ENCODE results near the gene BSCL2.
A peak's percentile ranks its signal among the peaks of the same experiment; 100 is the strongest.
"Not testable (repeated sequence)": the region's sequence is repeated elsewhere in the genome, so short reads cannot be mapped to it uniquely, and the experiment has no call there.

BSCL2 gene

GRCh38 chr11:62652161-62653006 lies 54.8 kb downstream of the BSCL2 start:
- DNase-seq = peak; percentile 39

GRCh38 chr11:62650283-62650682 lies 56.9 kb downstream of the BSCL2 start:
- DNase-seq = not testable (repeated sequence)

- no peak for DNase-seq
Measured at GRCh38 chr11:62649486-62649885, 57.7 kb downstream of the BSCL2 start.

GRCh38 chr11:62648967-62649364 lies 58.3 kb downstream of the BSCL2 start:
- no peak for DNase-seq

GRCh38 chr11:62648185-62648966 lies 58.8 kb downstream of the BSCL2 start:
- no peak for DNase-seq

GRCh38 chr11:62647609-62648005 lies 59.6 kb downstream of the BSCL2 start:
- no peak for DNase-seq

GRCh38 chr11:62646825-62647608 lies 60.2 kb downstream of the BSCL2 start:
- no peak for DNase-seq

- peak; percentile 100 for DNase-seq
Measured at GRCh38 chr11:62645946-62646824, 61.0 kb downstream of the BSCL2 start, which contains the start of gene GANAB. GANAB (minus strand) TSS chr11:62646613; CDS start chr11:62646599, 14 bp downstream.

- no peak for DNase-seq
Measured at GRCh38 chr11:62645671-62645945, 61.6 kb downstream of the BSCL2 start.

GRCh38 chr11:62644220-62644619 lies 63.0 kb downstream of the BSCL2 start:
- DNase-seq = no peak

Data from activated CD4-positive, alpha-beta T cell treated with anti-CD3 and anti-CD28 coated beads, Interleukin-2, amount 50 U/mL, for 16 hours (primary cell).